GM19238 (cell line): ENCODE data around the gene CCDC33.

Experiments
- DNase-seq: peaks from one replicate; pipeline ENCODE4 v3.0.0; 2011; ENCODE audit warnings: low spot score; ENCODE audit not compliant: insufficient read length

CCDC33 gene

GRCh38 chr15:74228723-74229081, 7.4 kb upstream of the CCDC33 start:
- DNase-seq = no peak

- DNase-seq = no peak
These were observed 6.4 kb upstream of the CCDC33 start for GRCh38 chr15:74229686-74230085.

DNA sequence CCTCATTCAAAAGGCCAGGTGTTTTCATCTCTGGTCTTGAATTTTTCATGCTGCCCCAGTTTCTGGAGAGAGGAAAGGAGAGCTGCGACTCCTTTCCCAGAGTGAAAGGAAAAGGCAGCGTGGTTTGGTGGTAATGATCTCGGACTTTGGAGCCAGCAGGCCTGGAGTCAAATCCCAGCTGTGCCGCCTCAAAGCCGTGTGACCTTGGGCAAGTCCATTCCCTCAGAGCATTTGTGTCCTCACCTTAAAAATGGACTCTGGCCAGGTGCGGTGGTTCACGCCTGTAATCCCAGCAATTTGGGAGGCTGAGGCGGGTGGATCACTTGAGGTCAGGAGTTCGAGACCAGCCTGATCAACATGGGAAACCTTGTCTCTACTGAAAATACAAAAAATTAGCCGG, 4.7 kb upstream of the CCDC33 start:
- DNase-seq = no peak

GRCh38 chr15:74233373-74233772, 2.8 kb upstream of the CCDC33 start:
- no peak for DNase-seq

GRCh38 chr15:74233851-74234597, 2.1 kb upstream of the CCDC33 start:
- no peak for DNase-seq

DNA sequence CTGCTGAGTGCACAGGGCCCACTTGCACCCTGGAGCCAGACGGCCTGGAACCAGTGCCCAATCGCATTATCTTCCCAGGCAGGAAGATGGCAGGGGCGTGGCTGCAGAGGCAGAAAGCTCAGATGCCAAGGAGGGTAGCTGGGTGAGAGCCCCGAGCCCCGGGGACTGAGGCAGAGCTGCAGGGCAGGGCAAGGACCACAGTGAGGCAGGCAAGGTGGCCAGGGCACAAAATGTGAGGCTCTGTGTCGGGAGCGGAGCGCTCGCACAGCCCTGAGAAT, 1.6 kb upstream of the CCDC33 start:
- DNase-seq = no peak

DNA sequence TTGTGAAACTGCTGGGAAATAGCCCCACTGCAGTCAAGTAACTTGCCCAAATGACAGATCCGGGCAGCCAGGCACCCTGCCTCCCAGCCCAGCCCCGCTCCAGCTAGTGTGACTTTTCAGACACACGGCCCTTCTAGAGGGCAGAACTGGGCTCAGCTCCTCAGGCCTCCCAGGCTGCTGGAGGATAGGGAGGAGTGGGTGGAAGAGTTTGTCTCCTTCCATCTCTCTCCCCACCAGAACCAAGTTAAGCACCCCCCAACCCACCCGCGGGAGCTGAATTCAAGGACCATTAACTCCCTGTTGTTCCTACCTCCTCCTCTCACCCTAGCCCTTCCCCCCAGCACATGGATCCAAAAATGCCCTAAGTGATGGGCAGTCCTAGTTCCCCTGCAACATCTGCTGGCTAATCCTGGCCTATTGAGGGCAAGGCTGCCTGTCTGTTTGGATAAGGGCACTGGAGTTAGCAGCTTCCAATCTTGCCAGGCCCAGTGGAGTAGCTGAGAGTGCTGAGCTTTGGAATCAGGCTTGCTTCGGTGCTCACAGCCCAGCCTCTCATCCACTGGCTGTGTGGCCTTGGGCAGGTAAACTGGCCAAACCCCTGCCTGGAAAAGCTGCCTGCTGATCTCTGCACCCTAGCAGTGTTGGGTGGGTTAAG, 3.1 kb downstream of the CCDC33 start:
- no peak for DNase-seq

- no peak for DNase-seq
These were observed 4.0 kb downstream of the CCDC33 start for GRCh38 chr15:74240002-74240568.

GRCh38 chr15:74240897-74241614, 4.9 kb downstream of the CCDC33 start:
- no peak for DNase-seq

DNA sequence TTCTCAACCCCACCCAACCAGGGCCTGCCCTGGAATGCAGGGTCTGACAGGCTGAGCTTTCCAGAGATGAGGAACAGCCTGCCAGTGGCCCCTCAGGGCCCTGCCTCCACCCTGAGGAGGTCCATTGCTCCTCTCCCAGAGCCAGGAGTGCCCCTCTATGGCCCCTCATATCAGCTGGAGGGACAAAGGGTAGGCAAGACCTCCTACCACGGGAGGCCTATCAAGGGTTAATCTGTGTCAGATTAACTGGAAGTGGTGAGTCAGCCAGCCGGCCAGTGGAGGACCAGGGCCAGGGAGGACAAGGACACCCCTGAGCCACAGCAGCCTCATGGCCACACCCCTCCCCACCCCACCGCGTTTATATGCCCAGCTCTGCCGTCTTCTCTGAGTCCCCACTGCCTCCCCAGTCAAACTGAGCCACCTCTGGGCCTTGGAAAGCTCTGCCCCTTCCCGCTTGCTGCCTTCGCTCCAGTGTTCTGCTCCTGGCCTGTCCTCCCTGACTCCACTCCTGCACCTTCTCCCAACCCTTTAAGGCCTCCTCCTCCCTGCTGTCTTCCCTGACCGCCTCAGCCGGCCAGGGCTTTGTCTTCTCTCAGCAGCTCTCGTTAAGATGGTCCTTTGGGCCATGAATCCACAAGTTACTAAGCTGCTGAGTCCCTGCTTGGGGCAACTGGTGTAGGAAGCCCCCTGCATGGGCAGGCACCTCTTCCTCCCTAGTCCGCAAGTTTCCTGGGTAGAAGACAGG, 6.5 kb downstream of the CCDC33 start:
- DNase-seq = no peak

DNA sequence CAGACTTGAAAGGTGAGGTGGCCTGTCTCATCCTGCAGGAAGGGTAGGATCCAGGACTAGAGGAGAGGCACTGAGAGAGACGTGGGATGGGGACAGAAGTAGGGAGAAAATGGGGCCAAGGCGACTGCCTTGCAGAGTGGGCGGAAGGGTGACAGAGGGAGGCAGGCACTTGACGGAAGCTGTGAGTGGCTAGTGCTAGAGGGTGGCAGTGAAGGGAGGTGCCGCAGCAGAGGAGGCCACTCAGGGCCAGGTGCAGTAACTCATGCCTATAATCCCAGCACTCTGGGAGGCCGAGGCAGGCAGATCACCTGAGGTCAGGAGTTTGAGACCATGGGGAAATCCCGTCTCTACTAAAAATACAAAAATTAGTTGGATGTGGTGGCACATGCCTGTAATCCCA, 7.3 kb downstream of the CCDC33 start:
- DNase-seq = no peak

- no peak for DNase-seq
These were observed 8.8 kb downstream of the CCDC33 start for GRCh38 chr15:74244822-74245341.

GRCh38 chr15:74245342-74245931, 9.3 kb downstream of the CCDC33 start:
- no peak for DNase-seq

DNA sequence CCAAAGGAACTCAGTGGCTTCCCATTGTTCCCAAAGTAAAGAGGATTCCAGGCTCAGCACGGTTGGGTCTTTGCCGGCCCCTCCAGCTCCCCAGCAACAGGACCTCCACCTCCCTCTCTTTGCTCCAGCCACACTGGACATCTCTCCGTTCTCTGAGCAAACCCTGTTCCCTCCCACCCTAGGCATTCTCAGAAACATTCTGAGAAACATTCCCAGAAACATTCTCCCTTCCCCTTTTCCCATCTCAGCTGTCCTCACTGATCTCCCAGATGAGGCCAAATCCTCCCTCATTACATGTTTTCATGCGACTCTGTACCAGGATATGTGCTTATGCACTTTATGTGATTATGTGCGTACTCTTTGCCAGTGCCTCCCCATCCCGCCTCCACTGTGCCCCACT, 14.1 kb downstream of the CCDC33 start:
- no peak for DNase-seq

DNA sequence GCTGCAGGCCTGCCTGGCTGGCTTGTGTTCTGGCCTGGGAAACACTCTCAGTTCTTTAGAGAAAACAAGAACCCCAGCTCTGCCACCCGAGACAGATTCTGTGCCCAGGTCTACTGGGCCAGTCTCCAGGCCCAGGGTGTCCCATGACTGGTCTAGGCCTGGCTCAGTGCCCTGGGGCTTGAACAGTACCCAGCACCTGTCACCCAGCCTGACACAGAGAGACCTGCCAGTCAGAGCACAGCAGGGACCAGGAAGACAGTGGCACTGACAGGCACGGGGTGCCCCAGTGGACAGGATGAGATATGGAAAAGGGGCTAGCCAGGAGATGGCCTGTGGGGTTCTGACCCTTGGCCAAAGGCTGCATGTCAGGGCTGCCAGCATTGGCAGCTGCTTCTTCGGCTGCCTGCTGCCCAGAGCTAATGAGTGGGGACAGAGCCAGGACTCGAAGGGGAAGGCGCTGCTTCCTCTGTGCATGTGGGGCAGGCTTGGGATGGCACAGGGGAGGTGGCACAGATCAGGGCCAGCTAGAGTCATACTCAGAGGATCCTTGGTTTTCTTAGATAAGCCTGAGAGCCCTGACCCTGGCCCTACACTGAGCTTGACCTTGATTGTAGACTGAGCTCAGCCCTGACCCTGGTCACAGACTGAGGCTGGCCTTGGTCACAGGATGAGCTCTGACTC, 15.1 kb downstream of the CCDC33 start:
- DNase-seq = no peak

DNA sequence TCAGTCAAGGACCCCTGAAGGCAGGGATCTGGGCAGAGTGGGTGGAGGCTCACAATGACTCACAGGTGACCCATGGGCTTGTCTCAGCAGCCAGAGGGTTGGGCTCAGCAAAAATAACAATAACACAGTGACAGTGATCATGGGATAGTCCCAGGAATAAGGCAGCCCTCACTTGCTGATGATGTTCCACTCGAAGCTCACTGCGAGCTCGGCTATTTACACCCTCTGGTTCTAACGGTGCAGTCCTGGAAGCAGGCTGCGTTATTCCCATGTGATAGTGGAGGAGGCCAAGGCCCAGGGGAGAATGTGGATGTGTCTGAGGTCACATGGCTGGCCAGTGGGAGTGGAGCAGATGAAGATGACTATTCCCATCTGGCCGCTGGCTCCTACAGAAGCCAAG, 16.2 kb downstream of the CCDC33 start:
- DNase-seq = no peak

DNA sequence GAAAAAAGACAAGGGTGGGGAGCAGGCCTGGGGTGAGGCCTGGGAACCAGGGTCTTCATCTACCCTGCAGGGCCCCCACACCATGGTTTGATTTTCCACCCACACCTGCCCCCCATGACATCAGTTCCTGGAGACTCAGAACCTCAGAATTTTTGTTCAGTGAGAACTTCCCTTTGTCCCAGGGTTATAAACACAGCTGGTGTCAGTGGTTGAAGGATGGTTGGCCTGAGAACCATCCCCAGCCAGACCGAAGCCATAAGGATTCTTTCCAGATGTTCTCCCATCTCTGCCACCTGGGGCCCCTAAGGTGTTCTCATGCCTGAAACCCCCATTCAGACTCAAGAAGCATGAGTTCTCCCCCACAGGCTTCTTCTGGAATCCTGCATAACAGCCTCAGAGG, 16.6 kb downstream of the CCDC33 start:
- no peak for DNase-seq

GRCh38 chr15:74253211-74253921, 17.2 kb downstream of the CCDC33 start:
- DNase-seq = no peak

DNA sequence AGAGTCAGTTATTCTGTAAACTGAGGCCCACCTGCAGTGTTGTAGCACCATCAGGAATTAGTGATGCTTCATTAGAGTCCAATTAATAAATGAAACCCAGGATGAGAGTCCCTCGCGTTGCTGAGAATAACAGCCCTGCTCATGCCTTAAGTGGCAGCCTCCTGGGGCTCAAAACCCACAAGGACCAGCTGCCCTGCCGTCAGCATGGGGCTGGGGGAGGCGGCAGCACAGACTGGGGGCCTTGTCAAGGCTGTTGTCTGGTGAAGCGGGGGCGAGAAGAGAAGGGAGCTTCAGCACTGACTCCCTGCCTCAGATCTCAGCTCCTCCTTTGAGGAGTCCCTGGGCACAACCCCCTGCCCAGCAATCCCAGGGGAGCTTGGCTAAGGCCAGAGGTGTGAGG, 21.0 kb downstream of the CCDC33 start:
- DNase-seq = no peak

- DNase-seq = no peak
These were observed 21.5 kb downstream of the CCDC33 start for GRCh38 chr15:74257623-74258022.
